HG02571 (cell line): ENCODE data around the gene CSPG4.
"Not testable (repeated sequence)": the region's sequence is repeated elsewhere in the genome, so short reads cannot be mapped to it uniquely, and the experiment has no call there.

ENCODE experiments used
- ATAC-seq: cut with Tn5 transposase; IDR thresholded peaks from one replicate; pipeline ENCODE4 v1.9.1; 2021; ENCODE audit warnings: mild to moderate bottlenecking, moderate library complexity; ENCODE audit not compliant: unreplicated experiment

Gene CSPG4

GRCh38 chr15:75689429-75689828 is 23.2 kb downstream of the CSPG4 start:
- ATAC-seq: not testable (repeated sequence)

- ATAC-seq: no peak
Observed at GRCh38 chr15:75688831-75689230, 23.8 kb downstream of the CSPG4 start.

- ATAC-seq: no peak
Observed at GRCh38 chr15:75688278-75688557, 24.4 kb downstream of the CSPG4 start.

GRCh38 chr15:75687486-75688277 is 25.0 kb downstream of the CSPG4 start:
- ATAC-seq: no peak

- not testable (repeated sequence) for ATAC-seq
Observed at GRCh38 chr15:75686212-75686642, 26.4 kb downstream of the CSPG4 start.

GRCh38 chr15:75685195-75685594 is 27.5 kb downstream of the CSPG4 start:
- ATAC-seq: no peak

GRCh38 chr15:75684648-75685047 is 28.0 kb downstream of the CSPG4 start:
- ATAC-seq: no peak

- ATAC-seq: not testable (repeated sequence)
Observed at GRCh38 chr15:75683646-75684312, 28.9 kb downstream of the CSPG4 start.

GRCh38 chr15:75682181-75683135 is 30.2 kb downstream of the CSPG4 start:
- ATAC-seq: no peak

GRCh38 chr15:75680007-75680789 is 32.5 kb downstream of the CSPG4 start:
- ATAC-seq: no peak

GRCh38 chr15:75678324-75678690 is 34.3 kb downstream of the CSPG4 start:
- not testable (repeated sequence) for ATAC-seq

- no peak for ATAC-seq
Observed at GRCh38 chr15:75677465-75678323, 35.0 kb downstream of the CSPG4 start.

- ATAC-seq: no peak
Observed at GRCh38 chr15:75676688-75677464, 35.8 kb downstream of the CSPG4 start.

- no peak for ATAC-seq
Observed at GRCh38 chr15:75675579-75676404, 36.9 kb downstream of the CSPG4 start.

GRCh38 chr15:75674366-75674765 is 38.3 kb downstream of the CSPG4 start:
- ATAC-seq: no peak

GRCh38 chr15:75673426-75674235 is 39.0 kb downstream of the CSPG4 start:
- no peak for ATAC-seq
